HG02840 (cell line): Measurements from ENCODE around the gene SATB2.

Source experiments
- ATAC-seq: cut with Tn5 transposase; IDR thresholded peaks from one replicate; pipeline ENCODE4 v1.9.1; 2021; ENCODE audit warnings: mild to moderate bottlenecking, moderate library complexity, moderate number of reproducible peaks; ENCODE audit not compliant: unreplicated experiment, low FRiP score

Gene SATB2

DNA sequence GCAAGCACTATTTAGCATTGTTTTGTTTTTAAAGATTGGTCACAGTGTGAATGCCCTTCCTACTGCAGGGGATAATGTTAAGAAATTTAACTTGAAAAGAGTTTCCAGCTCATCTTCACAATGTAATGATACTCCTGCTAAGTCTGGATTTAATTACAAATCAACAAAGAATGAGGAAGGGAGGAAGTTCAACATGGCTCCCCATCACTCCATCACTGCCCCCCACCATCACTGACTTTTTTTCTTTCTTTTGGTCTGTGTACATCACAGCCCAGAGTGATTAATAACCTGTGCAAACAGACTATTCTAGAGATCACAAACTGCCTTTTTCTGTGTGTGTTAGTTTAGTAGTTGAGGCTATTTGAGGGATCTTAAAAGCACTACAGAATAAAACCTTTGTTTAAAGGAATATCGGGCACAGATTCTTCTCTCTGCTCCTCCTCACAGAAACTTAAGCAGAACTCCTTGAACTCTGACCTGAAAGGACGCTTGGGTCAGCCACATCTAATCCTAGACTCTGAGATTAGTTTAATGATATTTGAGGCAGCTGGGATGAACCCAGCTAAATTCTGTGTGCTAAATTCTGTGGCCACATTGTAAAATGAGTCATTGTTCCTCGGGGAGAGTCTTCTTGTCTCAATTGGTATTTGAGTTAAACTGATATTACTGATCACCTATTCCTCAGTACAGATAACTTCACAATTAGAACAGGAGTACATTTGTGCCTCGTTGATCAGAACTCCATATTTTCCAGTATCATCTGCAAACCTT lies 47.8 kb downstream of the SATB2 start:
- ATAC-seq = no peak

DNA sequence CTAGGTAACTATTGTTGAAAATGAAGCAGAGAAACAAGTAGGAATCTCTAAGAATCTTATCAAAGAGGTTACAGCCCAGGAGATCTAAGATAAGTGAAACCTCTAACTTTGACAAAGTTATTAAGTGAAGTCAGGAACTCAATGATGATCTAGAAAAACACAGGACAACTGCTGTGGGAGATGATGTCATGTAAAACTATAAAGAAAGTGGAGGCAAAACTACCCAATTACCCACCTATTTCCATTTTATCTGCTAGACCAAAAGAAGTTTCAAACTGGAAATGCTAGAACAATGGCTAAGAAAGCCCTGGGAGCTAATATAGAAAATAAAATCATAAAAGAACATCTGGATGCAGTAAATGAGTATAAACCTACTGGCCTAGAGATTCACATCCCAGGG lies 50.3 kb downstream of the SATB2 start:
- ATAC-seq = no peak

DNA sequence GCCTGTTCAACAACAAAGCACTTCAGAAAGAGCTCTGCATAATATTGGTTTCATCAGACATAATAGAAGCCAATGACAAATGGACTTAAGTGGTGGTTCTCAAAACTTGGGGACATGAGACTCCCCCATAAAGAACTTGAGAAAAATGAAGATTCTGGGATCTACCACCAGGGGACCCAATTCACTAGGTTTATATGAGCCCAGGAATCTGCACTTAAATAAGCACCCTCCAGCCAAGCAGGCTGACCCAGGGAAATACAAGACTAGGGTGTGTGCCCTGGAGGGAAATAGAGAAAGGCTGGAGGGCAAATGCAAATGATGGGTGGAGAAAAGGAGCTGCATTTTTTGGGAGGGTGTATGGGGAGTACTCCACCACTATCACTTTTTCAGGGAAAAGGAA lies 52.5 kb downstream of the SATB2 start:
- ATAC-seq = no peak

DNA sequence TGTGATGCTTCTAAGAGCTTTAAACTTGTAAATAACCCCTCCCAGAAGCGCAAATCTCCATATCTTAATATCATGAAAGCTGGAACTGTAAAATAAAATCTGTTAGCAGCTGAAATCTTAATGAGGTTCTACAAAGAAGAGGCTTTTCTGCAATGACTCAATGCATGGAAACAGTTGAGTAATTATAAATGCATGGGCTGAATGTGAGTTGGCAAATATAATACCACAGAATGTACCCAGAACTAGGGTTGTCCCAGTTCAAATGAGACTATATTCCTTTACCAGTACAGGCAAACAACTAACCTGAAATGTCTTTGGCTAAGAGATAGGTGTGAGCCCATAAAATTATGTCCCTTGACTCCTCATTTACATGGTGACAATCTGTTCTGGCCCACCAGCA lies 52.9 kb downstream of the SATB2 start:
- no peak for ATAC-seq

DNA sequence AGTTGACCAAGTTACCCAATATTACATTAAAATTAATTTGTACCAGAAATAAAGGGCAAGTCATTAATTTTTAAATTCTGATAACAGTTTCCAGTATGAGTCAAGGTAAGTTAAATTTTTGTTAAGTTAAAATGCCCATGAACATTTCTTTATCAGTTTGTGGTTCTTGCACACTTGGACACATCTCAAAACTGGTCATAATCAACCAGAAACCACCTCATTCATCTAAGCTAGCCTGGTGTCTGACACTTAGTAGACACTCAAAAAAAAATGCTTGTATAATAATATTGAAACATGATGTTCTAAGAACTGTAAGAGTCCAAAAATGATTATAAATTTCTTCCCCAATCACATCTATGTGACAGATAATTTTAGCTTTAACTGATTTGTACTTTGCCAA lies 62.4 kb downstream of the SATB2 start:
- no peak for ATAC-seq

DNA sequence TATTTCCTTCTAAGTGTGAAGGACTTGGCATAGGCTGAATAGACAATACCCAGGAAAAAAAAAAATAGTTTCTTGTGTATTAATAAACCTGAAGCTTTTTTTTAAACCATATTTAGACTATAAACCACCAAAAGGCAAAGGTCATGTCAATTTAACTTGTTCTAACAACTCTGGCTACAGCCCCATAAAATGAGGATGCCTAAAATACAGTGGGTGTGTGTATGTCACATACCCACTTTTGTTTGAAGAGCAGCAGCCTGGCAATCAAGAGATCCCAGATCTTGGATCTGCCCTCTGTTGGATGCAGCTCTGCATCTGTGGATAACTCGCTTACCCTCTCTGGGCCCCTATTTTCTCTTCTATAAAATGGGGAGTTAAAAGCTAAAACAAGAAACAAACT lies 65.4 kb downstream of the SATB2 start:
- no peak for ATAC-seq

DNA sequence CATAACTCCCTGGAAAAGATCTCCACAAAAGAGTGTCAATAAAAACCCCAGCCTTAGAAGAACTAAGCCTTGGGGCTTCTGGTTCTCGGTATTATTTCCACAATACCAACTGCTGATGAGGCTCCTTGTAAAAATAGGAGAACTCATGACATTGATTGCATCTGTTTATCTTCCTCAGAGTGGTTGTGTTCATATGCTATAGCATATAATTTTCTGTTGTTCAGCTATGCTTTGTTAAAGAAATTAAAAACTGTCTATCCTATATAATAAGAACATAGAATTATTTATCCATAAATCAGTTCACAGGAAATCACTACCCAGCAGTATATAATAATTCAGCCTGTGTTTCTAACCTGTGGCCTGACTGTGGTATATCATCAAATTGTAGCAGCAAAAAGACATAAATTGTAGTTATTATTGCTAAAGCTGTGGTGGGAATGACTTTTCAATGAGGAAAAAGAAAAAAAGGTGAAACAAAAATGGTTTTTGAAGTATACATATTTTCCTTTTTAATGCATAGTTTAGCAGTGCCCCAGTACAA lies 68.9 kb downstream of the SATB2 start:
- ATAC-seq = no peak

DNA sequence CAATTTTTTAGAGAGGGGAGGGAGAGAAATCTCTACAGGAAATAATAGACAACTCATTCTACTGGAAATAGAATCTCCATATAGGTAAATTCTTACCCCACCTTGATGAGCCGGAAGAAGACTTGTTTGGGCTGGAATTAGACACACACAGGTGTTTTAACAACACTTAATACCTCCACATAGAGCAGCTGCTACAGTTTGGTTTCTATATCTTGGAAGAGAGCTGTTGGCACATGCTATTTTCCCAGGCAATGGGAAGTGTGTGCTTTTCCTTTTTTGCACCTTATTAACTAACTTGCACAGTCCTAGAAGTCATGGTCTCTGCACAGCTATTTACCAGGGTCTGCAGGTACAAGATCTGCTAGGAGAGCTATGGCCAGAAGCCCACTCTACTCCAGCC lies 73.7 kb downstream of the SATB2 start:
- ATAC-seq = no peak

DNA sequence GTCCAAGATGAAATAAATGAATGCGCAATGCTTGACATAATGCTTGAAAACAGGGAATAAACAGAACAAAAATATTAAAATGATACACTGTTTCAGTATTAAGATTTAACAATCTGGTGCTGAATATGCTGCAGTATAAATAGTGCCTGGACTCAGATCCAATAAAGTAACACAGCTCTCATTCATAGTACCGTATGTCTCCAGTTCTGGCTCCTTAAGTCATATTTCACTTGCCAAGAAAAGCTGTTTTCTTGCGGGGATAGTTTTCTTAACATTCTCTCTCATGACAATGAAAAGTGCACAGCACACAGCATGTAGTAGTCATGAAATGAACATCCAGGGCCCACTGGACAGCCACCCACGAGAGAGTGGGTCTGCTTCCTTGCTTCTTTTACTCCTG lies 74.7 kb downstream of the SATB2 start:
- ATAC-seq = no peak

DNA sequence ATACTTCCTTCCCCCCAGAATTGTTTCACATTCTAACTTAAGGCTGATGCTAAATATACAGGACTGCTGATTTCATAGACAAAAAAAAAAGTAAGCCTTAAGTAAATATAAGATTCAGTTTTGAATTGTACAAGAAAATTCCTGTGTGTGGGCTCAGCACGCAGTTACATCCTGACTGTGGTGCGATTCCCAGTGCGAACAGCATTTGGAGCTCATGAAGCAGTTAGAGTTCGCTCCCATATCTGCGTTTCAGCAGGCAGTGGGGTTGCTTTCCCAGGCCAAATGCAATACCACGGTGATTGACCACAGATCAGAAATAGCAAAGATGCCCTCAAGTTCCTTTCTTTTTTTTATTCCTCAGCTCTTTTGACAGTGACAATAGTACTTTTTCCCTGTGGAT lies 75.6 kb downstream of the SATB2 start:
- no peak for ATAC-seq

DNA sequence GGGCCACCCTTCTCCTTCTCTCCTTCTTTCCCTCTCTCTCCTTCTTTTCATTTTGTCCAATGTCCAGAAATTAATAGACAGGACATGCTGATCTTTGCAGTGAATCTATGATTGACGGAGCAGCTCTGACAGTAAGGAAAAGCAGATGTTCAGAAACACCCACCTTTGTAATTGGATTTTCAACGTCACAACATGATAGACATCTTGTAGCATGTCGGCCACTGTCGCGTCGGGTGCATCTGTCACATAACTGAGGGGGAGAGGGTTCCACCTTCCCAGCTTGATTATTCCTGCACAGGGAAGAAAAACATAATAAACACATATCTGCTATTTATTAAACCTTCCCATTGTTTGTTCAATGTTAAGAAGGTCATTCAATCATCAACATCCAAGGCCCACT lies 76.2 kb downstream of the SATB2 start:
- no peak for ATAC-seq

DNA sequence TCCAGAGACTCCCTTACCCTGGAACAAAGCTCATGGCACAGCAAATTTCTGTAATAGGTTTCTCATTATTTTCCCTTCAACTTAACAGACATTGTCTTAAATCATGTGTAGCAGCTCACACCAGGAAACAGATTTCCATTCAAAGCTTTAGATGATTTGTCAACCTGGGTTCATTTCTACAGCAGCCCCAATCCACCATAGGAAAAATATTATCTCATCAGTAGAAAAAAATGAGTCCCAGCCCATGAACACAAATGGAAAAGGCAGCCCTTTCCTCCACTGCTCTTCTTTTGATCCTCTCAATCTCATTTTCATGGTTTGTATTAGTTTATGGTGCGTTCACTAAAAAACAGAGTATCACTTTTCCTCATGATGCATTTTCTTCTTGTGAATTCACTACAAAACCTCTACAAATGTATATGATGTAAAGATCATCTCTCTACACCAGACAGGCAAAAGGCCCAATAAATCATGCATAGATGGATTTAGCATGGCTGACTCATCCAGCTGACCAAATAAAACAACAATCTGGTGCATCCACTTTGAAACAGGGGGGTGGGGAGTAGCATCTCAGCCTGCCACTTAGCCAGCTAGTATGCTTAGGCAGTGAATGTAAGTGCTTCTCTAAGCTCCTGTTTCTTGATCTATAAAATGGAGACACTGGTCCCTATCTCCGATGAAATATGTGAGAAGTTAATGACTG lies 78.6 kb downstream of the SATB2 start:
- ATAC-seq = no peak

DNA sequence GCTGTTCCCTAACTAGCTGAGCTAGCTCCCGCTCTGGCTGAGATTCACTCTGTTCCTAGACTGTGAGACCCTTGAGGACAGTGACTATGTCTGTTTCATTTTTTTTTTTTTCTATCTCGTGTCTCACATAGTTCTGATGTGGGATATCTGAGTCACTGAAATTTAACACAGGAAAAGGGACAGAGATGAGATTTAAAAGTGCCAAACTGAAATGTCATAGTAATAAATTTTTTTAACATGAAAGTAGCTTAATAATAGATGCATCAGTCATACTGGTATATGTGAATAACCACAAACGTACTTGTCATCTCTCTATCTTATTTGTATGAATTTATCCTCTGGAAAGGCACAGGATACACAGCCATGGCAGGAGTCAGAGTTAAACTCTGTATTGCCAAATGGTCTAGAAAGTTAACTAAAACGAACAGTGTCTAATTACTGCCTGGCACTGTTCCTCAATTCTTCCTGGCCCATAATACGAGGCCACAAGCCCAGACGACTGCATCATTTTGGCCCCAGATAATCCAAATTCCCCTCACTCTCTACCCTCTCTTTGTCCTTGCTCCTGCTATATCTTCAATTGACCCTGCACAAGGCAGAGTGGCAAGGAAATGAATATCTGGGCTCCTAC lies 87.5 kb downstream of the SATB2 start:
- ATAC-seq = no peak

DNA sequence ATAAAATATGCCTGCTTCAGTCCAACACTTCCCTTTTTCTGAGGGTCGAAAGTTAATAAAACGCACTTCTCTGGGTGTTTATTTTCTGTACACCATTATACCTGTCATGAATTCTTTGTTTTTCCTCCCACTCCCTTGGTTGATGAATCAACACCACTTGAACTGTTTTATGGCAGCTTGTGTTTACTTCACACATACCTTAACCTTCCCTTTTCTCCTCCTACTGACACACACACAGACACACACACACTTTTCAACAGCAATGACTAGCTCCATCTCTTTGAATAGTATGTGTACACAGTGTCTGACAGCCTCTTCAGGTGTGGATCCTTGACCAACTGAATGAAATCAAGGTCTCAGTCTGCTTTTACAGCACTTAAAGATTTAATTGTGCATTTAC lies 91.3 kb downstream of the SATB2 start:
- no peak for ATAC-seq

DNA sequence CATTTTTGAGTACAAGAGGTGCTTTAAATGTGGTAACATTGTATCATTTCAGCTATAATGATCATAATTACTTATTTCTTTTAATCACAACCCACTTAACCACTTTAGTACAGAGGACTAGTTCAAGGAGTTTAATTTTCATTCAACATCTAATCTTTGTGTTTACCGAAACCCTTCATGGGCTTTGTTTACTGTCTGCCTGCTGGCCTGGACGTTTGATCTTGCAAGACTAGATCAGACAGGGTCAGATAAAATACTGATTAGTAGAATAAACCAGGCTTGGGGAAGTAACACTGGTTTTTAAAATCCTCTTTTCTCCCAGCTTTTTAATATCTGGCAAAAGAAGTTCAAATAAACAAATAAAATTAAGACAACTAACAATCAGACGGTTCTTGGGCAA lies 93.6 kb downstream of the SATB2 start:
- no peak for ATAC-seq

DNA sequence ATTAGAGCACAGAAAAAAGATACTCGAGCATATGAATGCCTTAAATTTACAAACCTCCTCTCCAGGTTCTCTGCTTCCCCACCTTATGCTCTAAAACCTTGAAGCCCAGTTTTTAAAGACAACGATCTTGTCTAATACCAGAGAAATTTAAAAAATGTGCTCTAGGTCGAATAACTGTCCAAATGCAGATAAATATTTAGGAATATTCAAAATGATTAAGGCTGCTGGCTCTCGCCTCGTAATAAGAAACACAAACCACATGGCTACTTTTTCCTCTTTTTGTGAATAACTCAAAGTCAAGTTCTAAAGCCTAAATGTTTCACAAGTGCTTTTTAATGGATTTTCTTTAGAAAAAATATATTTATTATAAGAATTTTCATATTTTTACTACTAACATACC lies 101.3 kb downstream of the SATB2 start:
- no peak for ATAC-seq

DNA sequence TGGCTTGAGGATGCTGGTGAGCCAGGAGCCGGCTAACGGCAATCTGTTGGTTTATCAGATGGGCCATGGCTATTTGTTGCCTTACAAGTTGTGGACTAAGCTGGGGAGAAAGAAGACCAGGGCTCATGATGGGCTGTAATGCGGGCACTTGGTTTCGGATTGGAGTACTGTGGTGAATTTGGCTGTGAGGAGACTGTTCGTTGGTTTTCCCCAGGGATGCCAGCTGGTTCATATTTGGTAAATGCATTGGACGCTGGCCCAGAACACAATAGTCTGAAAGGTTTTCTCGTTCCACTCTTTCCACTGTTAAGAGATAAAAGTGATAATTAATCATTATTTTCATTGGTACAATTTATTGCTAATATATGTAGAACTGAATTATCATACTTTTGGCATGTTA lies 108.9 kb downstream of the SATB2 start:
- ATAC-seq = no peak

DNA sequence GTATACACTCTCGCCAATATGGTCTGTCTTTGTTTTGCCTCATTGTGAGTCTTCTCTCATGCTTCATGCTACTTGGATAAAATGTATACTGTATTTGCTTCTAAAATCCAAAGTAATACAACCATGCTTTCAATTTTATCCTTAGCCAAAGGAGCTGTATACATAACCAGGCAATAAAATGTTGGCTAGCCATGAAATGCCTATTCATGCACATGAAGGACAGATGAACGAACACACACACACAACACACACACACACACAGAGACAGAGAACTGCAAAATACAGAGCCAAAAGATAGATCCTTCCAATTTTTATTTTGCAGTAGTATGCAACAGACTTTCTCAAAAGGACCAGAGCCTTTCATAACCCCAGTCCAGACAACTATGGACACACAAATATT lies 113.7 kb downstream of the SATB2 start:
- ATAC-seq = no peak

DNA sequence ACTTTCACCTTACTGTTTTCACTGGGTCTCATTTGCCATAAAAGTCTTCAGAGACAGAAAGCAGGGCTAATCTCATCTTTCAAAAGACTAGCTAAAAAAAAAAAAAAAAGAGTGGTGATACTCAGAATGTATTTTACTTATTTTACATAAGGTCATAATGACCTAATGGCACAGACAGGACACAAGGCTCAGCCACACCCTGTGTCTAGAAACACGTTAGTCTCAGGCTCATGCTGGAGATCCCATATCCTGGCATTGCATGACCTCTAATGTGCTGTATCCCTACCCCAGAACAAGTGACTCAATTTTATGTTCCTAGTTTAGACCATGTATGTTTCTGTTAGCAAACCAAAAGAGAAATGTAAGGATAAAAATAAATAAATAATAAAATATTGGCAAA lies 115.4 kb downstream of the SATB2 start:
- ATAC-seq = no peak

DNA sequence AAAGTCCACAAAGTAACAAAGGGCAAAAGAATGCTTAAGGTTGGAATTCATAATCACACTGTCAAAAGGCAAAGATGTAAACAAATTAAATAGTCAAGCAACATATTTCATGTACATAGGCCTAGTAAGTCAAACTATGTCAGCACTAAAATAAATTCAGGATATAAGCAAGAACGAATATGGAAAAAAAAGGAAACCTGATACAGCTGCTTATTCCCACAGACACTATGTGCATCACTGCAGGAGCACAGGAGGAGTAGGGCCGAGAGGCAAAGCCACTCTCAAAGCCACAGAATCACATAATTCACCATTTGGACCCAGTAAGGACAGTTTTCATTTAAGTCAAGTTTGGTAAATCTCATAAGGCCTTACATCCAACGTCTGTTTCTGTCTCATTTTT lies 116.6 kb downstream of the SATB2 start:
- no peak for ATAC-seq

DNA sequence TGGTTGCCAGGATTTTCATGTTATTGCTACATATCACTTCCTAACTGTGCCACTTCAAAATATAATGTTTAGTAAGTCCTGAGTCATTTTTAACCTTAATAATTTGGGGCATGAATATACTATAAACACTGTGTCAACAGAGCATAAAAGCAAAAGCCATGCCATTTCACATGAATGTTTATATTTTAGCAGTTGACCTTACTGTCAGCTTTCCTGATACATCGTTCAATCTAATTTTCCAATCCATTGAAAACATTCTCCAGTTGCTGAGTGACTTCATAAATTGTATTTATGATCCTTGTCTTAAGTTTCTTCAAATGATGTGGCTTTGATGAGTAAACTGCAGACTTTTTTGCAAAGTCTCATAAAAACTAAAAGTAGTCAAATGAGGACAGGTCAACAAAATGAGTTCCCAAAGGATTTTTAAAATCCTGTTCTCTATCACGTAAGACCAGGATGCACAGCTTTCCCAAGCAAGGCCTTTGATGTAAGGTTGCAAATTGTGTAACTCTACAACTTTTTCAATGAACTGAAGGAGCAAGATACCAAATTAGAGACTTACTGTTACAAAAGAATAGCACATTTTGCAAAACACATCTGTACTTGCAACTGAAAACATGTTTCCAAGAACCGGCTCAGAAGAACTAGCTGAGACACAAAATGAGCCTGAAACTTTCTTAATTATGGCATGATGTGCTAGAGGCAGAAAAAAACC lies 117.7 kb downstream of the SATB2 start:
- ATAC-seq = no peak
